Caco-2 (cell line): Measurements from ENCODE around the gene BHLHE23. TPM values are rescaled to one million over a fixed set of nuclear protein-coding genes. Genes with fewer than 3 reads are reported as not detected.

ENCODE experiments used
- BruUV-seq: library from RNA; stranded (reverse); fragments of 400-500 nt; replicated peaks from 2 replicates; lab custom pipeline; 2021; lab: Mats Ljungman, UMichigan
- CTCF ChIA-PET: fragments of 300-600 bp; sonication (Branson Sonifier 250); formaldehyde crosslinking; loops from one replicate; lab custom pipeline; 2022; ENCODE audit warnings: antibody characterized with exemption; lab: Charles Lee
- POLR2A ChIA-PET: fragments of 300-600 bp; sonication (Branson Sonifier 250); formaldehyde crosslinking; loops from one replicate; lab custom pipeline; 2022; ENCODE audit warnings: antibody characterized with exemption; lab: Charles Lee
- DNase-seq, 2 experiments: peaks; one replicate each; pipeline versions ENCODE4 v3.0.0 to v3.0.0-alpha.2; 2020 to 2022
- H3K27me3 ChIP-seq: replicated peaks from 2 replicates; pipeline ENCODE4 v1.6.0; 2011; ENCODE audit warnings: low read length; ENCODE audit not compliant: control insufficient read depth, insufficient read depth
- H3K36me3 ChIP-seq: 2 replicates; pipeline ENCODE4 v1.5.1; 2011; ENCODE audit warnings: low read length; ENCODE audit not compliant: control insufficient read depth, insufficient read depth
- H3K4me1 ChIP-seq: fragments of 250-450 bp; sonication (Bioruptor Pico); 2 replicates; pipeline ENCODE4 v1.5.1; 2020; ENCODE audit warnings: mild to moderate bottlenecking
- H3K4me3 ChIP-seq: 2 replicates; pipeline ENCODE4 v1.5.1; 2011; ENCODE audit warnings: low read depth, mild to moderate bottlenecking, control low read depth, low read length
- H3K9me3 ChIP-seq: fragments of 250-450 bp; sonication (Bioruptor Pico); 2 replicates; pipeline ENCODE4 v1.5.1; 2020; ENCODE audit warnings: mild to moderate bottlenecking, moderate library complexity
- H3K27ac Mint-ChIP-seq: one replicate; pipeline ENCODE4 v1.8.0; 2022; ENCODE audit warnings: mixed read lengths; ENCODE audit not compliant: unreplicated experiment
- H3K27me3 Mint-ChIP-seq: one replicate; pipeline ENCODE4 v1.8.0; 2022; ENCODE audit warnings: mixed read lengths; ENCODE audit not compliant: insufficient read depth, unreplicated experiment
- H3K36me3 Mint-ChIP-seq: one replicate; pipeline ENCODE4 v1.8.0; 2022; ENCODE audit warnings: mild to moderate bottlenecking, mixed read lengths; ENCODE audit not compliant: insufficient read depth, unreplicated experiment
- H3K4me1 Mint-ChIP-seq: one replicate; pipeline ENCODE4 v1.8.0; 2022; ENCODE audit warnings: low read depth, mixed read lengths; ENCODE audit not compliant: unreplicated experiment
- H3K4me3 Mint-ChIP-seq: one replicate; pipeline ENCODE4 v1.8.0; 2022; ENCODE audit warnings: mild to moderate bottlenecking, moderate library complexity, mixed read lengths; ENCODE audit not compliant: unreplicated experiment
- H3K9me3 Mint-ChIP-seq: one replicate; pipeline ENCODE4 v1.8.0; 2022; ENCODE audit warnings: mixed read lengths; ENCODE audit not compliant: unreplicated experiment
- CTCF ChIP-seq, 2 experiments: fragments of 200-600 bp in 1 of 2; IDR thresholded peaks; 1 replicate in 1 of 2; 2 replicates in 1 of 2; pipeline versions ENCODE4 v1.5.1 to v1.8.0; 2011 to 2022; ENCODE audit warnings: antibody characterized with exemption in 1 of 2, control low read depth in 1 of 2, inconsistent platforms in 1 of 2, low read depth in 1 of 2, low read length in 1 of 2, mild to moderate bottlenecking in 1 of 2, moderate library complexity in 1 of 2; ENCODE audit not compliant: insufficient read depth in 1 of 2, severe bottlenecking in 1 of 2, unreplicated experiment in 1 of 2
- intact Hi-C: fragments of 100-400 bp; cut with micrococcal nuclease; formaldehyde crosslinking; loops from one replicate; pipeline ENCODE4 v1.10.0; 2022; ENCODE audit not compliant: unreplicated experiment
- total RNA-seq: library from RNA; stranded (reverse); gene quantifications from 2 replicates; pipeline ENCODE4 v1.2.3, GENCODE V29; 2022

Gene BHLHE23
- total RNA-seq, 1 experiment from 2014 or later = 0.95 TPM

- Histone ChIP-seq H3K27me3 (no peaks in the 10 kb centered on the region), H3K4me1 (no peaks in the 10 kb centered on the region), H3K9me3 (no peaks in the 10 kb centered on the region), H3K36me3 (no peaks in the 10 kb centered on the region), H3K4me3 (no peak overlapping the region)
- BruUV-seq = no TSS peak
- intact Hi-C loops = no loop called here
- peaks cover 3% of the 10 kb centered on the region for H3K27me3 Mint-ChIP-seq
- no peak for TF ChIP-seq CTCF (IDR thresholded peaks at IDR 0.05; ENCODE audit: insufficient read depth in 1 of 2, low read depth in 1 of 2, low read length in 1 of 2, severe bottlenecking in 1 of 2, unreplicated experiment in 1 of 2)
- H3K27ac Mint-ChIP-seq = no peak overlapping the region
- no peak for DNase-seq
- H3K9me3 Mint-ChIP-seq = no peaks in the 10 kb centered on the region
- no peak overlapping the region for H3K4me3 Mint-ChIP-seq
- CTCF ChIA-PET = no interaction called here
- no peaks in the 10 kb centered on the region for H3K36me3 Mint-ChIP-seq
- POLR2A ChIA-PET = no interaction called here
- no peaks in the 10 kb centered on the region for H3K4me1 Mint-ChIP-seq
Observed at GRCh38 chr20:62996596-62996982, 10.2 kb downstream of the BHLHE23 start.

- H3K9me3 ChIP-seq = no peaks in the 10 kb centered on the region
- no peaks in the 10 kb centered on the region for H3K4me1 ChIP-seq
- CTCF ChIA-PET = interaction anchor here (0.9 to 1.1 kb wide), 3 partner anchors 13 to 24 kb away, joined by 3 to 9 read pairs (median 5); no protein-coding TSS in a partner anchor
- BruUV-seq = no TSS peak
- H3K36me3 Mint-ChIP-seq = no peaks in the 10 kb centered on the region
- TF ChIP-seq CTCF (IDR thresholded peaks at IDR 0.05; ENCODE audit: insufficient read depth in 1 of 2, low read depth in 1 of 2, low read length in 1 of 2, severe bottlenecking in 1 of 2, unreplicated experiment in 1 of 2) = no peak
- POLR2A ChIA-PET = no interaction called here
- H3K36me3 ChIP-seq = no peaks in the 10 kb centered on the region
- intact Hi-C loops = no loop called here
- H3K27me3 Mint-ChIP-seq = peaks cover 3% of the 10 kb centered on the region
- no peak overlapping the region for H3K27ac Mint-ChIP-seq
- DNase-seq = no peak
- H3K4me1 Mint-ChIP-seq = no peaks in the 10 kb centered on the region
- H3K4me3 Mint-ChIP-seq = no peak overlapping the region
- no peaks in the 10 kb centered on the region for H3K9me3 Mint-ChIP-seq
- H3K27me3 ChIP-seq = no peaks in the 10 kb centered on the region
- no peak overlapping the region for H3K4me3 ChIP-seq
Observed at GRCh38 chr20:62995898-62996595, 10.7 kb downstream of the BHLHE23 start.

GRCh38 chr20:62995481-62995880 lies 11.3 kb downstream of the BHLHE23 start:
- no peaks in the 10 kb centered on the region for H3K27me3 ChIP-seq
- no peaks in the 10 kb centered on the region for H3K9me3 ChIP-seq
- H3K27ac Mint-ChIP-seq = no peak overlapping the region
- ChIA-PET CTCF (interaction anchor here (0.9 to 1.1 kb wide), 4 partner anchors 13 to 23 kb away, joined by 3 to 9 read pairs (median 6); no protein-coding TSS in a partner anchor), POLR2A (no interaction called here)
- H3K36me3 Mint-ChIP-seq = no peaks in the 10 kb centered on the region
- H3K36me3 ChIP-seq = no peaks in the 10 kb centered on the region
- no peaks in the 10 kb centered on the region for H3K4me1 ChIP-seq
- no peaks in the 10 kb centered on the region for H3K9me3 Mint-ChIP-seq
- H3K4me3 Mint-ChIP-seq = no peak overlapping the region
- H3K4me3 ChIP-seq = no peak overlapping the region
- peaks cover 3% of the 10 kb centered on the region for H3K27me3 Mint-ChIP-seq
- intact Hi-C loops = no loop called here
- TF ChIP-seq CTCF (IDR thresholded peaks at IDR 0.05; ENCODE audit: insufficient read depth in 1 of 2, low read depth in 1 of 2, low read length in 1 of 2, severe bottlenecking in 1 of 2, unreplicated experiment in 1 of 2) = no peak
- no peak for DNase-seq
- H3K4me1 Mint-ChIP-seq = no peaks in the 10 kb centered on the region
- no TSS peak for BruUV-seq
